Activated CD8-positive, alpha-beta memory T cell treated with anti-CD3 and anti-CD28 coated beads for 1 hour (primary cell): ENCODE data around the gene DCHS1.
A peak's percentile ranks its signal among the peaks of the same experiment; 100 is the strongest.

ENCODE experiments used
- DNase-seq, 2 donors: peaks; one replicate each; pipeline ENCODE4 v3.0.0-alpha.2; 2020; ENCODE audit warnings: low read depth in 1 of 2; ENCODE audit errors: extremely low read depth in 1 of 2

The DCHS1 gene

GRCh38 chr11:6629892-6630631 is 25.5 kb downstream of the DCHS1 start:
- DNase-seq = no peak

GRCh38 chr11:6629573-6629891 is 26.1 kb downstream of the DCHS1 start:
- DNase-seq = no peak

- DNase-seq = no peak
Measured at GRCh38 chr11:6628526-6628925, 27.1 kb downstream of the DCHS1 start.

GRCh38 chr11:6627762-6628241 is 27.8 kb downstream of the DCHS1 start:
- no peak for DNase-seq

GRCh38 chr11:6626971-6627761 is 28.4 kb downstream of the DCHS1 start:
- no peak for DNase-seq

- DNase-seq = no peak
Measured at GRCh38 chr11:6625832-6626420, 29.7 kb downstream of the DCHS1 start.

GRCh38 chr11:6625156-6625831 is 30.3 kb downstream of the DCHS1 start:
- no peak for DNase-seq

GRCh38 chr11:6623391-6624363 is 31.9 kb downstream of the DCHS1 start:
- DNase-seq = no peak

- DNase-seq = no peak
Measured at GRCh38 chr11:6622261-6623171, 33.1 kb downstream of the DCHS1 start.

- no peak for DNase-seq
Measured at GRCh38 chr11:6621711-6622211, 33.8 kb downstream of the DCHS1 start.

- DNase-seq = no peak
Measured at GRCh38 chr11:6620636-6621035, 35.0 kb downstream of the DCHS1 start.

- peak; percentile 76 to 77 for DNase-seq
Measured at GRCh38 chr11:6619004-6619745, 36.4 kb downstream of the DCHS1 start, which contains the start of gene TPP1. Gene TPP1 (minus strand): TSS chr11:6619422. CDS start chr11:6619400, 22 bp downstream.

- peak in 1 of 2 donors; percentile 51 for DNase-seq
Measured at GRCh38 chr11:6618117-6619003, 37.2 kb downstream of the DCHS1 start.

- no peak for DNase-seq
Measured at GRCh38 chr11:6617315-6617781, 38.3 kb downstream of the DCHS1 start.

- DNase-seq = no peak
Measured at GRCh38 chr11:6616596-6617250, 38.9 kb downstream of the DCHS1 start.

GRCh38 chr11:6615882-6616585 is 39.6 kb downstream of the DCHS1 start:
- no peak for DNase-seq
